Pons (tissue), 1 donor: ENCODE measurements around the gene CRLF2.
"Not testable (repeated sequence)": the region's sequence is repeated elsewhere in the genome, so short reads cannot be mapped to it uniquely, and the experiment has no call there.

ENCODE experiments used
- DNase-seq: peaks from one replicate; pipeline ENCODE4 v3.0.0-alpha.2; 2016; ENCODE audit warnings: low spot score

The CRLF2 gene

GRCh38 chrX:1167918-1168481 is 44.4 kb downstream of the CRLF2 start:
- DNase-seq = no peak

- DNase-seq = no peak
Observed at GRCh38 chrX:1167466-1167865, 45.0 kb downstream of the CRLF2 start.

GRCh38 chrX:1165535-1166196 is 46.8 kb downstream of the CRLF2 start:
- no peak for DNase-seq

- DNase-seq = no peak
Observed at GRCh38 chrX:1164322-1165288, 47.8 kb downstream of the CRLF2 start.

- no peak for DNase-seq
Observed at GRCh38 chrX:1163231-1163630, 49.2 kb downstream of the CRLF2 start.

GRCh38 chrX:1162119-1162916 is 50.1 kb downstream of the CRLF2 start:
- no peak for DNase-seq

GRCh38 chrX:1159548-1159947 is 52.9 kb downstream of the CRLF2 start:
- no peak for DNase-seq

GRCh38 chrX:1156681-1157455 is 55.6 kb downstream of the CRLF2 start:
- DNase-seq = not testable (repeated sequence)

GRCh38 chrX:1153940-1154339 is 58.5 kb downstream of the CRLF2 start:
- DNase-seq = no peak

- no peak for DNase-seq
Observed at GRCh38 chrX:1152090-1152489, 60.4 kb downstream of the CRLF2 start.

GRCh38 chrX:1151378-1152077 is 60.9 kb downstream of the CRLF2 start:
- no peak for DNase-seq

- no peak for DNase-seq
Observed at GRCh38 chrX:1150569-1151347, 61.7 kb downstream of the CRLF2 start.

GRCh38 chrX:1147611-1148515 is 64.6 kb downstream of the CRLF2 start:
- DNase-seq = no peak

GRCh38 chrX:1144293-1144692 is 68.2 kb downstream of the CRLF2 start:
- no peak for DNase-seq
